IPS DF 6.9 (cell line): ENCODE data around the gene RAB33A.
"Not testable (repeated sequence)": the region's sequence is repeated elsewhere in the genome, so short reads cannot be mapped to it uniquely, and the experiment has no call there.

Experiments used
- DNase-seq: peaks from one replicate; pipeline ENCODE4 v3.0.0-alpha.2; 2013; ENCODE audit warnings: low read depth, low spot score
- H3K27ac ChIP-seq: one replicate; pipeline ENCODE4 v1.5.1; 2013; ENCODE audit warnings: low read length, control low read depth
- H3K27me3 ChIP-seq: 2 replicates; pipeline ENCODE4 v1.6.1; 2013; ENCODE audit warnings: mild to moderate bottlenecking, low read length; ENCODE audit not compliant: control insufficient read depth, insufficient read depth
- H3K36me3 ChIP-seq: 2 replicates; pipeline ENCODE4 v1.6.1; 2013; ENCODE audit warnings: low read length; ENCODE audit not compliant: control insufficient read depth, insufficient read depth
- H3K4me1 ChIP-seq: 2 replicates; pipeline ENCODE4 v1.6.1; 2013; ENCODE audit warnings: low read length; ENCODE audit not compliant: control insufficient read depth, insufficient read depth
- H3K4me3 ChIP-seq: 2 replicates; pipeline ENCODE4 v1.5.1; 2013; ENCODE audit warnings: mild to moderate bottlenecking, low read length
- H3K9me3 ChIP-seq: 2 replicates; pipeline ENCODE4 v1.6.1; 2013; ENCODE audit warnings: low read length, inconsistent platforms; ENCODE audit not compliant: control insufficient read depth, insufficient read depth
- WGBS: extraction: QIAGEN DNeasy Blood & Tissue Kit; methylation state at CpG from one replicate; pipeline ENCODE4 v1.1.7; 2013; ENCODE audit warnings: mixed read lengths, missing lambda C conversion rate; ENCODE audit not compliant: insufficient read length, insufficient coverage; 5-methylcytosine and 5-hydroxymethylcytosine counted together

RAB33A gene

GRCh38 chrX:130231184-130231583, 59.4 kb downstream of the RAB33A start:
- H3K27me3 ChIP-seq, H3K9me3 ChIP-seq, H3K4me1 ChIP-seq, DNase-seq, H3K4me3 ChIP-seq, H3K36me3 ChIP-seq, H3K27ac ChIP-seq: not testable (repeated sequence)
- no CpG with 5 or more reads among the region's 4 CpGs for WGBS
